RWPE1 (cell line): ENCODE results near the gene HSBP1L1.
A peak's percentile ranks its signal among the peaks of the same experiment; 100 is the strongest.

Source experiments
- CTCF ChIA-PET: fragments of 350-600 bp; sonication (Branson Sonifier 250); formaldehyde crosslinking; extraction: SDS; loops from one replicate; lab custom pipeline; 2021; lab: Yijun Ruan, JAX
- POLR2A ChIA-PET: fragments of 400-600 bp; formaldehyde crosslinking; extraction: SDS; loops from one replicate; lab custom pipeline; 2020; ENCODE audit warnings: antibody characterized with exemption; ENCODE audit not compliant: low non-redundant PET; lab: Yijun Ruan, JAX
- DNase-seq: peaks from one replicate; pipeline ENCODE4 v3.0.0; 2012; ENCODE audit warnings: low spot score
- H3K27ac ChIP-seq: fragments of 450-650 bp; 2 replicates; pipeline ENCODE4 v1.5.1; 2017
- TF ChIP-seq, protein P1 (sequence below): fragments of 450-650 bp; conservative IDR thresholded peaks from 2 replicates; pipeline ENCODE4 v1.5.1; 2017; ENCODE audit warnings: low read depth, mild to moderate bottlenecking

Gene HSBP1L1

GRCh38 chr18:79947881-79948610, 16.4 kb upstream of the HSBP1L1 start:
- no peak for DNase-seq
- POLR2A ChIA-PET, result no interaction called here
- CTCF ChIA-PET, result no interaction called here
- TF ChIP-seq, protein P1, sequence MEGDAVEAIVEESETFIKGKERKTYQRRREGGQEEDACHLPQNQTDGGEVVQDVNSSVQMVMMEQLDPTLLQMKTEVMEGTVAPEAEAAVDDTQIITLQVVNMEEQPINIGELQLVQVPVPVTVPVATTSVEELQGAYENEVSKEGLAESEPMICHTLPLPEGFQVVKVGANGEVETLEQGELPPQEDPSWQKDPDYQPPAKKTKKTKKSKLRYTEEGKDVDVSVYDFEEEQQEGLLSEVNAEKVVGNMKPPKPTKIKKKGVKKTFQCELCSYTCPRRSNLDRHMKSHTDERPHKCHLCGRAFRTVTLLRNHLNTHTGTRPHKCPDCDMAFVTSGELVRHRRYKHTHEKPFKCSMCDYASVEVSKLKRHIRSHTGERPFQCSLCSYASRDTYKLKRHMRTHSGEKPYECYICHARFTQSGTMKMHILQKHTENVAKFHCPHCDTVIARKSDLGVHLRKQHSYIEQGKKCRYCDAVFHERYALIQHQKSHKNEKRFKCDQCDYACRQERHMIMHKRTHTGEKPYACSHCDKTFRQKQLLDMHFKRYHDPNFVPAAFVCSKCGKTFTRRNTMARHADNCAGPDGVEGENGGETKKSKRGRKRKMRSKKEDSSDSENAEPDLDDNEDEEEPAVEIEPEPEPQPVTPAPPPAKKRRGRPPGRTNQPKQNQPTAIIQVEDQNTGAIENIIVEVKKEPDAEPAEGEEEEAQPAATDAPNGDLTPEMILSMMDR, result no peak
- no peak overlapping the region; the same call in 1 of the 2 replicates for H3K27ac ChIP-seq

DNA sequence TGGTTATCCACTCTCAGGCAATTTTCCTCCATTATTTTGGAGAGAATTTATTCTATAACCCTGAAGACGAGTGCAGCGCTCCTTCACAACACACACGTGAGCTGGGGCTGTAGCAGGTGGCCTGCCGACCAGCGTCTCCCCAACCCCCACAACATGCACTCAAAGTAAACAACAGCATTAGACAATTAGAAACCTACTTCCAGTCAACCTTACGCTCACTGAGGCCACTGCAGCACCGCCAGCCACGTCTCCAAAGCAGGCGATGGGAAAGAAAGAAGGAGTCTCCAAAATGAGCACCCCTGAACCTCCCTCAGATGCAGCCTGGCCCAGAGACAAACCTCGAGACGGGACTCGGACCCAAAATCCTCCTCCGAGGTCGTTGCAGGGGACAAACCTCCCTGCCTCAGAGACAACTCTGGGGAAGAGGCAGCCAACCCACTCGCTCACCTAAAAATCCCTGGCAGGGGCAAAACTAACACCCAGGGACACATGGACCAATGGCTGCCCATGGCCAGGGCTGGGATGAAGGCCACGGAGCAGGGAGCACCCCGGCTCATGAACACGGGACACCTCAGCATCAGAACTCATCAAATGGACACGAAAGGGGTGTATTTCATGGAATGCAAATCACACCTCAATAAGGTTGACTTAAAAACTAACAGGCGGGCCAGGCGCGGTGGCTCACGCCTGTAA, 15.6 kb upstream of the HSBP1L1 start:
- no peak overlapping the region for H3K27ac ChIP-seq
- CTCF ChIA-PET, result no interaction called here

DNA sequence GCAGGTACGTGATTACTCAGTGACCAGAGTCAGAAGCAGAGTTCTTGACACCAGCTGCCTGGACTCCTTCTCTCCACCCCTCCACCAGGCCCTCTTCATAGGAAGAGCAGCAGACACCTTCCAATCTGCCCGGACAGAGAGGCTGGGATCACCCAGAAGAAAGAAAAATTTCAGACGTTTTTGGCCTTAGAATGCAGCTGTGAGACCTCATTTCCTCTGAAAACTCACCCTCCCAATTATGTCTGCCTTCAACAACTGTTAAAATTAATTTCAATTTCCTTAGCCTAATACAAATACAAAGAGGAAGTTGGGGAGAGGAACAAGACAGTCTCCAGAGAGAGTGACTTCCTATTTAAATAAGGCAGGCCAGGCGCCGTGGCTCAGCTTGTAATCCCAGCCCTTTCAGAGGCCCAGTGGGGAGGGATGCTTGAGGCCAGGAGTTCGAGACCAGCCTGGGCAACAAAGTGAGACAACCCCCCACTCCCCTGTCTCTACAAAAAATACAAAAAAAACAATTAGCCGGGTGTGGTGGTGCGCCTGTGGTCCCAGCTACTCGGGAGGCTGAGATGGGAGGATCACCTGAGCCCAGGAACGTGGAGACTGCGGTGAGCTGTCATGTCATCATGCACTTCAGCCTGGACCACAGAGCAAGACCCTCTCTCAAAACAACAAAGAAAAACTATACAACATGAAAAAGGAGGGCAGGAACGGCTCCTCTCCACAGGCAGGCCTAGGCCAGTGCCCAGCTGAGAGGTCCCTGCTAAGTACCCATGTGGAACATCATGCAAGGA, 14.6 kb upstream of the HSBP1L1 start:
- POLR2A ChIA-PET, result no interaction called here
- no peak for DNase-seq
- peak overlapping the region; percentile 63 for H3K27ac ChIP-seq

More for the DNA sequence above, 15.6 kb upstream of the HSBP1L1 start:
- no peak for DNase-seq
- POLR2A ChIA-PET, result no interaction called here
- TF ChIP-seq, protein P1, result no peak

DNA sequence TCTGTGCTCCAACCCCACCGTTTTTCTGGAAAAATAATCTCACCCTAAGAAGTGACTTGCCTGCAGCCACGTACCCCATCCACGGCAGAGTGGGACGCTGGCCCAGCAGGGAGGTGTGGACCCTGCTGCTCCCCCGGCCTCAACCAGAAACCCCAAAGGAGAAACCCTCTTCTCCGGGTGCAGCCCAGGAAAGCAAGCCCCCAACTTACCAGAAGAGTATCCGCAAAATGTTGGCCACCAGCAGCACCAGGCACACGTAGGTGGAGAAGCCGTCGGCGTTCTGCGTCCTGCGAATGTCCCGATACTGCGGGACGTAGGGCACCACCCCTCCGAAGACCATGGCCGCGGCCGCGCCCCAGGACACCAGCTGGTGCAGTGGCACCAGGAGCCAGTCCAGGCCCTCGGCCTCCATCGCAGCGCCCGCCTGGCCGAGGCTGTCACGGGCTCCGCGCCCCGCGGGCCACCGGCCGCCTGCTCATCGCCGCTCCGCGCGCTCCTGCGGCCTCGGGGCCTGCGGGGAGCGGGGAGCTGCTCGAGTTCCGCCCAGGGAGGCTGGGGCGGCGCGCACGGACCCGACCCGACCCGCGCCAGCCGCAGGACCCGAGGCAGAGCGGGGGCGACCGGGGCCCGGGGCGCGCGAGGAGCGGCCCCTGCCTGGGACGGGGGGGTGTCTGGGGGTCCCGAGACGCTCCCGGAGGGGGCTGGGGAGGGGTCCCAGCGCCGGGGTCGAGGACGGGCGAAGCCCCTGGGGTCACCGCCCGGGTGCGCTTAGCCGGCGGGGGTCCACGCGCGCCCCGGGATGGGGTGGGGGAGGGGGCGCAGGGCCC, 13.7 kb upstream of the HSBP1L1 start:
- peak overlapping the region; percentile 63 for H3K27ac ChIP-seq
- TF ChIP-seq, protein P1, result no peak
- POLR2A ChIA-PET, result interaction anchor here (0.6 kb wide), 1 partner anchor 22 kb away, joined by 3 read pairs; no protein-coding TSS in a partner anchor
- DNase-seq, result no peak
- CTCF ChIA-PET, result interaction anchor here (0.5 kb wide), 1 partner anchor 84 kb away, joined by 3 read pairs; no protein-coding TSS in a partner anchor

More for the DNA sequence above, 14.6 kb upstream of the HSBP1L1 start:
- TF ChIP-seq, protein P1, result no peak
- CTCF ChIA-PET, result interaction anchor here (0.5 kb wide), 1 partner anchor 85 kb away, joined by 3 read pairs; no protein-coding TSS in a partner anchor

- peak within 1 kb of the TSS; percentile 63 for H3K27ac ChIP-seq
- POLR2A ChIA-PET, result no interaction called here
- DNase-seq, result peak; percentile 85
- TF ChIP-seq, protein P1, result no peak
- CTCF ChIA-PET, result no interaction called here
These were observed 12.6 kb upstream of the HSBP1L1 start, which contains the start of gene SLC66A2 for GRCh38 chr18:79951545-79952455. TSS of gene SLC66A2 (minus strand) at chr18:79951653. CDS start at chr18:79950926, 727 bp downstream.
